ENCODE results near the gene TH.

- TF ChIP-seq CTCF (IDR thresholded peaks at IDR 0.05; ENCODE audit: control extremely low read depth in 1 of 3, insufficient read depth in 1 of 3, low read depth in 1 of 3, low read length in 3 of 3), result peak in 1 of 3 experiments; percentile 32; a peak in 1 of 4 replicates
- no peak for TF ChIP-seq PHF8 (conservative IDR thresholded peaks at IDR 0.05; ENCODE audit: low read depth, low read length)
- no peak for TF ChIP-seq SIN3A (conservative IDR thresholded peaks at IDR 0.05 in 1 of 2, IDR thresholded peaks at IDR 0.05 in 1 of 2; ENCODE audit: low read depth in 1 of 2, low read length in 2 of 2)
- no peak for TF ChIP-seq TEAD4 (IDR thresholded peaks at IDR 0.05; ENCODE audit: low read depth, low read length)
- TF ChIP-seq ATF2 (IDR thresholded peaks at IDR 0.05; ENCODE audit: low read length), result no peak
- TF ChIP-seq CREB1 (IDR thresholded peaks at IDR 0.05), result no peak
Measured at GRCh38 chr11:2143799-2144543, 27.6 kb downstream of the TH start.
